Measurements from ENCODE around the gene MPHOSPH9. TPM values are rescaled to one million over a fixed set of nuclear protein-coding genes. Genes with fewer than 3 reads are reported as not detected.

MPHOSPH9 gene
- total and polyA plus RNA-seq, 2 donors (not counting 3 experiments of a cell fraction or from before 2014, with no cell fraction given), result 7.8 to 42.4 TPM

DNA sequence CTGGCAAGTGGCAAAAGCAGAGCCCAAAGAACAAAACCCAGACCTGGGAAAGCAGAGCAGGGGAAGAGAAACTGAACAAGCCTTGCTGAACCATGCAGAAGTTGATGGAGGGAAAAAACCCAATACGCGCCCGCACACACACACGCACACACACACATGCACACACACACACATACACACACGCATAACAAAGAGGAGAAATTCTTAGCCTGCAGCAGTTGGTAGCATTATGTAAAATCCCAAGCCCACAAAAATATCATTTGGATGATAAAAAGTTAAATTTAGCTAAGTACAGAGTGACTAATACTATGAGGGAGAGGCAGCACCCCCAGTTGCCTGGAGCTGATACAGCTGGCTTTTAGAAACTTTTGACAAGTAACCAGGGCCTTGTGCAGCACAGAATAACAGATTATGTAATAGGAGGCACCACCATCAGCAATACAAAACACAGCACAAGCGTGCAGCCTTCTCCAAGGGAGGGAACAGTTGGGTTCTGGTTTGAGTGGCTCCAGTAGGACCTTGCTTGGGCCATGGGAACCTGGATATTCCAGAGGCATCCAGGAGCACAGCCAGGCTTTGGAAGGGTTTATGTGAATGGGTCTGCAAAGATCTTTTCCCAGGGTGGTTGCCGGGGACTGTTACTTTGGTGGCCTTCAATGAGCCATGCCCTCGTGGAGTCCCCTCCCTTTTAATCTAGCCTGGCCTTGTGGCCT, 117.4 kb downstream of the MPHOSPH9 start:
- H4K20me1 ChIP-seq (replicated peaks; ENCODE audit: control insufficient read depth, extremely low read depth, insufficient read depth, low read length), result no peaks in the 10 kb centered on the region
- ChIA-PET POLR2A (no interaction called here), CTCF (interaction anchor here (0.7 to 2.4 kb wide), 4 partner anchors 10 to 73 kb away, joined by 3 to 11 read pairs (median 4); no protein-coding TSS in a partner anchor)
- no peak overlapping the region for H3K4me3 ChIP-seq (replicated peaks in 1 of 3; ENCODE audit: insufficient read depth in 1 of 3, low read depth in 1 of 3, low read length in 3 of 3)
- H3K9me1 ChIP-seq (replicated peaks; ENCODE audit: control insufficient read depth, extremely low read depth, insufficient read depth, low read length), result no peaks in the 10 kb centered on the region
- intact Hi-C loops (cut with micrococcal nuclease), result no loop called here
- DNase-seq (ENCODE audit: low read depth, low spot score) (no peak), FAIRE-seq (no peak)
- BruUV-seq (replicated peaks), result no TSS peak
- H3K79me2 ChIP-seq (ENCODE audit: control insufficient read depth, insufficient read depth, low read length), result no peaks in the 10 kb centered on the region
- no peaks in the 10 kb centered on the region for H3K9me3 ChIP-seq (replicated peaks; ENCODE audit: control insufficient read depth, insufficient read depth, low read length)
- dilution Hi-C loops (cut with MboI; ENCODE audit: extremely low pct_ligation_motif_present, low sequenced_read_pairs), result no loop called here
- H3K27ac ChIP-seq (ENCODE audit: insufficient read depth, low read depth, low read length), result no peak overlapping the region
- H3K27me3 ChIP-seq (ENCODE audit: control insufficient read depth in 2 of 2, insufficient read depth in 2 of 2, low read length in 2 of 2), result no peaks in the 10 kb centered on the region
- no peaks in the 10 kb centered on the region for H3K36me3 ChIP-seq (ENCODE audit: control insufficient read depth in 2 of 2, extremely low read depth in 1 of 2, insufficient read depth in 2 of 2, low read length in 2 of 2)
- H3K4me1 ChIP-seq (ENCODE audit: control insufficient read depth, extremely low read depth, insufficient read depth, low read length), result peaks cover 14% of the 10 kb centered on the region
- TF ChIP-seq FOS (IDR thresholded peaks at IDR 0.05; ENCODE audit: borderline replicate concordance, insufficient read depth, low read length) (no peak), JUN (IDR thresholded peaks at IDR 0.05; ENCODE audit: borderline replicate concordance, insufficient read depth, insufficient read length, low read depth) (no peak)
- no peak overlapping the region for H2AFZ ChIP-seq (ENCODE audit: low read depth, low read length)
- no peak overlapping the region for H3K4me2 ChIP-seq (ENCODE audit: insufficient read depth, low read length)
- no peak overlapping the region for H3K9ac ChIP-seq (replicated peaks; ENCODE audit: extremely low read depth, insufficient read depth, low read length)

DNA sequence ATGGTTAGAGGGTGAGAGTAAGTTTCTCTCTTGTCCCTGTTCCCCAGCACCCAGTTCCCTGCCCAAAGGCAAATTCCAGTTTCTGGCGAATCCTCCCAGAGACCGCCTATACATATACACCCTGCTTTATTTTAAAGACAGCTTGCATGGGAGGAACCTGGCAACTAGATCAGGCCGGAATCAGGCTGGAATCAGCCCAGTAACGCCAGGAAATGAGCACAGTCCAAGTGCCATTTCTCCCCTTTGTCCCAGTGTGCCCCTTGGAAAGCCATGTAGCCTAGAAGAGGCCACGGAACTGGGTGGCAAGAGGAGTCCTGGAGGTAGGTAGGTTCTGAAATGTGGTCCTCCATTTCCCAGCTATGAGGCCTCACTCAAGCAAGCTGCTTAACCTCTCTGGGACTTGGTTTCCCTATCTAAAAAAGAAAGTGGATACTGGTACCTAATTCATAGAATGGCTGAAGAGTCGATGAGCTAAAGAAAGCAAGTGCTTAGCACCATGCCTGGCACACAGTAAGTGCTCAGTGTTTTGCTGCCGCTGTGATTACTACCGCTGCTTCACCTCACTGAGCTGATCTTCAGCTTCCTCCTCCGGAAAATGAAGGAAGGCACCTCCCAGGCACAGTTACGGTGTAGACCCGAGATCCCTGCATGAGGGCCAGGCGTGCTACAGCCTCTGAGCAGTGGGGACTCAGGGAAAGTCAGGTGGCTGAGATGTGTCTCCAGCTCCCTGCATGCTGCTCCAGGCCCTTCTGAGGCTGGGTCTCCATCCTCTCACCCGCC, 118.4 kb downstream of the MPHOSPH9 start:
- intact Hi-C loops (cut with micrococcal nuclease), result no loop called here
- H3K36me3 ChIP-seq (ENCODE audit: control insufficient read depth in 2 of 2, extremely low read depth in 1 of 2, insufficient read depth in 2 of 2, low read length in 2 of 2), result no peaks in the 10 kb centered on the region
- H3K4me3 ChIP-seq (replicated peaks in 1 of 3; ENCODE audit: insufficient read depth in 1 of 3, low read depth in 1 of 3, low read length in 3 of 3), result no peak overlapping the region
- TF ChIP-seq POLR2AphosphoS5 (IDR thresholded peaks at IDR 0.05; ENCODE audit: insufficient read depth, low read depth, low read length) (no peak), POLR2A (IDR thresholded peaks at IDR 0.05; ENCODE audit: low read depth, low read length) (no peak), MYC (IDR thresholded peaks at IDR 0.05; ENCODE audit: low read depth, low read length) (no peak), GATA2 (IDR thresholded peaks at IDR 0.05; ENCODE audit: insufficient read depth, insufficient read length, low read depth, low read length) (no peak), JUN (IDR thresholded peaks at IDR 0.05; ENCODE audit: borderline replicate concordance, insufficient read depth, insufficient read length, low read depth) (no peak), FOS (IDR thresholded peaks at IDR 0.05; ENCODE audit: borderline replicate concordance, insufficient read depth, low read length) (no peak), CTCF (IDR thresholded peaks at IDR 0.05; ENCODE audit: extremely low read depth in 1 of 2, insufficient read depth in 1 of 2, low read depth in 1 of 2, low read length in 2 of 2) (no peak), EZH2 (IDR thresholded peaks at IDR 0.05; ENCODE audit: borderline replicate concordance, low read depth, low read length, severe bottlenecking) (no peak)
- TF ChIP-seq, protein P1, sequence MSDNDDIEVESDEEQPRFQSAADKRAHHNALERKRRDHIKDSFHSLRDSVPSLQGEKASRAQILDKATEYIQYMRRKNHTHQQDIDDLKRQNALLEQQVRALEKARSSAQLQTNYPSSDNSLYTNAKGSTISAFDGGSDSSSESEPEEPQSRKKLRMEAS (IDR thresholded peaks at IDR 0.05; ENCODE audit: insufficient read depth, insufficient read length), result no peak
- H3K79me2 ChIP-seq (ENCODE audit: control insufficient read depth, insufficient read depth, low read length), result no peaks in the 10 kb centered on the region
- H3K4me1 ChIP-seq (ENCODE audit: control insufficient read depth, extremely low read depth, insufficient read depth, low read length), result peaks cover 14% of the 10 kb centered on the region
- H2AFZ ChIP-seq (ENCODE audit: low read depth, low read length), result peak overlapping the region; percentile 48
- peak; percentile 89 for FAIRE-seq
- POLR2A ChIA-PET, result interaction anchor here (1.1 kb wide), 1 partner anchor 12 kb away, joined by 3 read pairs; no protein-coding TSS in a partner anchor
- no peaks in the 10 kb centered on the region for H4K20me1 ChIP-seq (replicated peaks; ENCODE audit: control insufficient read depth, extremely low read depth, insufficient read depth, low read length)
- dilution Hi-C loops (cut with MboI; ENCODE audit: extremely low pct_ligation_motif_present, low sequenced_read_pairs), result no loop called here
- H3K9ac ChIP-seq (replicated peaks; ENCODE audit: extremely low read depth, insufficient read depth, low read length), result no peak overlapping the region
- H3K4me2 ChIP-seq (ENCODE audit: insufficient read depth, low read length), result peak overlapping the region; percentile 4
- CTCF ChIA-PET, result interaction anchor here (0.9 to 2.4 kb wide), 5 partner anchors 9 to 37 kb away, joined by 3 to 11 read pairs (median 5); partner anchors contain the start of gene PITPNM2
- H3K9me1 ChIP-seq (replicated peaks; ENCODE audit: control insufficient read depth, extremely low read depth, insufficient read depth, low read length), result no peaks in the 10 kb centered on the region
- H3K9me3 ChIP-seq (replicated peaks; ENCODE audit: control insufficient read depth, insufficient read depth, low read length), result no peaks in the 10 kb centered on the region
- no peaks in the 10 kb centered on the region for H3K27me3 ChIP-seq (ENCODE audit: control insufficient read depth in 2 of 2, insufficient read depth in 2 of 2, low read length in 2 of 2)
- H3K27ac ChIP-seq (ENCODE audit: insufficient read depth, low read depth, low read length), result peak overlapping the region; percentile 41
- DNase-seq (ENCODE audit: low read depth, low spot score), result peak; percentile 54
- BruUV-seq (replicated peaks), result no TSS peak
